Chondrocyte (in vitro differentiated cells): Measurements from ENCODE around the gene GNG7. TPM values are rescaled to one million over a fixed set of nuclear protein-coding genes. Genes with fewer than 3 reads are reported as not detected.
"Not testable (repeated sequence)": the region's sequence is repeated elsewhere in the genome, so short reads cannot be mapped to it uniquely, and the experiment has no call there.

Experiments
- DNase-seq: peaks from one replicate; pipeline ENCODE4 v3.0.0; 2021; ENCODE audit warnings: mixed read lengths, low spot score
- H3K27ac Mint-ChIP-seq: one replicate; pipeline ENCODE4 v1.8.0; 2021; ENCODE audit warnings: mild to moderate bottlenecking, moderate library complexity, mixed read lengths; ENCODE audit not compliant: unreplicated experiment
- H3K27me3 Mint-ChIP-seq: 2 replicates; pipeline ENCODE4 v1.8.0; 2021; ENCODE audit warnings: low read depth, mixed read lengths
- H3K36me3 Mint-ChIP-seq: 2 replicates; pipeline ENCODE4 v1.8.0; 2021; ENCODE audit warnings: low read depth, mixed read lengths
- H3K4me1 Mint-ChIP-seq: 2 replicates; pipeline ENCODE4 v1.8.0; 2021; ENCODE audit warnings: low read depth, mild to moderate bottlenecking, mixed read lengths
- H3K4me3 Mint-ChIP-seq: one replicate; pipeline ENCODE4 v1.8.0; 2021; ENCODE audit warnings: mild to moderate bottlenecking, moderate library complexity, mixed read lengths; ENCODE audit not compliant: unreplicated experiment
- H3K9me3 Mint-ChIP-seq: 2 replicates; pipeline ENCODE4 v1.8.0; 2021; ENCODE audit warnings: low read depth, mixed read lengths
- total RNA-seq: library from RNA; stranded (reverse); gene quantifications from 3 replicates; pipeline ENCODE4 v1.2.1, GENCODE V29; 2021
- TF ChIP-seq, protein P1 (sequence below): fragments of 200-600 bp; sonication (generic); IDR thresholded peaks from 2 replicates; pipeline ENCODE4 v1.5.0; 2021; ENCODE audit warnings: antibody characterized with exemption, mild to moderate bottlenecking, moderate library complexity

The GNG7 gene
- total RNA-seq, 1 donor from 2014 or later = 1.9 TPM

DNA sequence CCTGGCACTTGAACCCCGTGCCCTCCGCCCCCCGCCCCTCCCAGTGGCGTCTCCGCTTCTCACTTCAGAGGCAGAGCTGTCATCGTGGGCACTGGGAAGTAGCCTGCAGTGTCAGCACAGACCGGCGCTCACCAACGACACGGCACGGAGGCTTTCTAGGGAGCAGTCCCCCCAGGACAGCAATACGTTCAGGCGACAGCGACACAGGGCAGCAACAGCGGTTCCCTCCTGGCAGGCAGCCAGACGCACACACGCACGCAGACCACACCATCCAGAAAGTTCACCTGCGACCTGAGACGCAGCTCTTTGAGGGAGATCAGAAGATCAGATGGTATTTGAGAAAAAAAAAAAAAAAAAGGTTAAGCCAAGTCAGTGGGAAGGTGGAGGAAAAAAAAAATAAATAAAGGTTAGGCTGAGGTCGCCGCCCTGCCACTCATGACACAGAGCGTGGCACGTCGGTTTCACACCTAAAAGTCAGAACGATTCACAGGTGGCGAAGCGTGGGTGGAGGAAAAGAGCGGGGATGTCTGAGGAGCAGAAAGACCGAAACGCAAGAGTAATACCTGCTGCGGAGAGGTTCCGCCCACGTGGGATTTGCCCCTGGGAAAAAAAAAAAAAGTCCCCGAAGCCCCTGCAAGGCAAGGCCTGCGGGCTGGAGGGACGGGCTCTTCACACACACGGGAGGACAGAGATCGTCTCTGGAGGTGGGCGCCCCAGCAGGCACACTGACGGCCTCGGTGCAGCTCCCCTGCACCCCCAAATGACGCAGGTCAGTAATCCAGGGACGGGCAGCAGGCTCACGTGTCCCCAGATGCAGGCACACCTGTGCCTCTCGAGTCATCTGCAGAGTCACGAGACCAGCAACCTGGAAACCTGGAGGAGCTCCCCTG lies 94.5 kb downstream of the GNG7 start:
- no peaks in the 10 kb centered on the region for H3K27me3 Mint-ChIP-seq
- no peak overlapping the region for H3K27ac Mint-ChIP-seq
- peaks cover 1% of the 10 kb centered on the region for H3K36me3 Mint-ChIP-seq
- DNase-seq = peak; percentile 80
- H3K4me3 Mint-ChIP-seq = no peak overlapping the region
- H3K4me1 Mint-ChIP-seq = peaks cover 65% of the 10 kb centered on the region
- peaks cover 3% of the 10 kb centered on the region for H3K9me3 Mint-ChIP-seq
- TF ChIP-seq, protein P1, sequence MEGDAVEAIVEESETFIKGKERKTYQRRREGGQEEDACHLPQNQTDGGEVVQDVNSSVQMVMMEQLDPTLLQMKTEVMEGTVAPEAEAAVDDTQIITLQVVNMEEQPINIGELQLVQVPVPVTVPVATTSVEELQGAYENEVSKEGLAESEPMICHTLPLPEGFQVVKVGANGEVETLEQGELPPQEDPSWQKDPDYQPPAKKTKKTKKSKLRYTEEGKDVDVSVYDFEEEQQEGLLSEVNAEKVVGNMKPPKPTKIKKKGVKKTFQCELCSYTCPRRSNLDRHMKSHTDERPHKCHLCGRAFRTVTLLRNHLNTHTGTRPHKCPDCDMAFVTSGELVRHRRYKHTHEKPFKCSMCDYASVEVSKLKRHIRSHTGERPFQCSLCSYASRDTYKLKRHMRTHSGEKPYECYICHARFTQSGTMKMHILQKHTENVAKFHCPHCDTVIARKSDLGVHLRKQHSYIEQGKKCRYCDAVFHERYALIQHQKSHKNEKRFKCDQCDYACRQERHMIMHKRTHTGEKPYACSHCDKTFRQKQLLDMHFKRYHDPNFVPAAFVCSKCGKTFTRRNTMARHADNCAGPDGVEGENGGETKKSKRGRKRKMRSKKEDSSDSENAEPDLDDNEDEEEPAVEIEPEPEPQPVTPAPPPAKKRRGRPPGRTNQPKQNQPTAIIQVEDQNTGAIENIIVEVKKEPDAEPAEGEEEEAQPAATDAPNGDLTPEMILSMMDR = no peak

DNA sequence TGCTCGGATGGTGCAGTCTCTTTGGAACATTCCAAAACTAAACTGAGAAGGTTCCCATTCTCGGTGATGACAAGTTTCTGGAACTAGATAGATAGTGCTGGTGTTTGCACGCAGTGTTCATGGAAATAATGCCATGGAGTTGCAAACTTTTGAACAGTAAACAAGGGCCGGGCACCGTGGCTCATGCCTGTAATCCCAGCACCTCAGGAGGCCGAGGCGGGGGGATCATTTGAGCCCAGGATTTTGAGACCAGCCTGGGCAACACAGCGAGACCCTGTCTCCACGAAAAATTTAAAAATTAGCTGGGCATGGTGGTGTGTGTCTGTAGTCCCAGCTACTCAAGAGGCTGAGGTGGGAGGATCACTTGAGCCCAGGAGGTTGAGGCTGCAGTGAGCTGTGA lies 95.7 kb downstream of the GNG7 start:
- H3K27ac Mint-ChIP-seq = peak overlapping the region; percentile 63
- H3K4me1 Mint-ChIP-seq = peaks cover 68% of the 10 kb centered on the region
- H3K27me3 Mint-ChIP-seq, H3K36me3 Mint-ChIP-seq, H3K4me3 Mint-ChIP-seq, H3K9me3 Mint-ChIP-seq: not testable (repeated sequence)
- peak; percentile 32 for DNase-seq

DNA sequence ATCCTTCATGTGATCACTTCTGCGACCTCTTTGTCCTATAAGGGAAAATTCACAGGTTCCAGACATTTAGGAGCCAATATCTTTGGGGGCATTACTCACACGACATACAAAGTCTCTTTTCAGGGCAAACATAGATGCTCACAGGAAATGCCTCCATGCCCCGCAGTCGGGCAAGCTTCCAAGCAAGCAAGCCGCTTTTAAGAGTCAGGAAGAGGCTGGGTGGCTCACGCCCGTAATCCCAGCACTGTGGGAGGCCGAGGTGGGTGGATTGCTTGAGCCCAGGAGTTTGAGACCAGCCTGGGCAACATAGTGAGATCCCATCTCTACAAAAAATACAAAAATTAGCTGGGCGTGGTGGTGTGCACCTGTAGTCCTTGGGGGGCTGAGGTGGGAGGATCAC lies 96.6 kb downstream of the GNG7 start:
- peak overlapping the region; percentile 49 for H3K27ac Mint-ChIP-seq
- peaks cover 69% of the 10 kb centered on the region for H3K4me1 Mint-ChIP-seq
- DNase-seq = peak; percentile 42
- H3K27me3 Mint-ChIP-seq, H3K4me3 Mint-ChIP-seq, H3K36me3 Mint-ChIP-seq, H3K9me3 Mint-ChIP-seq: not testable (repeated sequence)

DNA sequence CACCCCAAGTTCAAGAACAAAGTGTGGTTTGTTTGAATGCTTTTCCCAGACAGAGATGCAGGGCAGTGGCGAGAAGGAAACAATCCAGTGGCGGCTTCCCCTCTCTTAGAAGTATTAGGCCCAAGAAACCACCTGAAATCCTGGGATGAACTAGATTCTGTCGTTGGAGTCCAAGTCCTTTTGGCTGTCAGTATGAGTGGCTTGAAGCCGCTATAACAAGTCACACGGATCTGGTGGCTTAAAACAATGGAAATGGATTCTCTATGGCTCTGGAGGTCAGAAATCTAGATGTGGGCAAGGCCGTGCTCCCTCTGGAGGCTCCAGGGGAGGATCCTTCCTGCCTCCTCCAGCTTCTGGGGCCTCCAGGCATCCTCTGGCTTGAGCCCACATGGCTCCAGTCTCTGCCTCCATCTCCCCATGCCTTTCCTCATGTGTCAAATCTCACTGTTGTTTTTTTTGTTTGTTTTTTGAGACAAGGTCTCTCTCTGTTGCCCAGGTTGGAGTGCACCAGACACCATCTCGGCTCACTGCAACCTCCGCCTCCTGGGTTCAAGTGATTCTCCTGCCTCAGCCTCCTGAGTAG lies 97.7 kb downstream of the GNG7 start:
- Mint-ChIP-seq H3K36me3 (peaks cover 1% of the 10 kb centered on the region), H3K4me3 (no peak overlapping the region), H3K27ac (peak overlapping the region; percentile 78), H3K27me3 (no peaks in the 10 kb centered on the region), H3K4me1 (peaks cover 66% of the 10 kb centered on the region), H3K9me3 (peaks cover 3% of the 10 kb centered on the region)
- TF ChIP-seq, protein P1 = no peak
- peak; percentile 12 for DNase-seq

DNA sequence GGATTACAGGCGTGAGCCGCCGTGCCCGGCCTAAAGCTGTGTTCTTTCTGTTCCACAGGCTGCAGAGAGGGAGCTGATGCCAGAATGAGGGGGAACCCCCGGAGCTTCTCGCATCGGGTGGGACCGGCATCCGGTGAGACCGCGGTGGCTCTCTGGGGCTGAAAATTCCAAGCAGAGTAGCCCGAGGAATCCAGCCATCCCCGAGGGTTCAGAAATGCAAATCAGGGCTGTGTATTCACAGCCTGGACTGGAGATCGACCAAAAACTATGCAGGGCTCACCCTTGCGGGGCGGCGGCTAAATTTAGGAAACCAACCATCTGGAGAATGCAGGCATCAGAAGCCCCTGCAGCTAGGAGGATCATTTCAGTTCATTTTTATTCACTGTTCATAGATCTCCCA lies 99.2 kb downstream of the GNG7 start:
- peak overlapping the region; percentile 69 for H3K4me3 Mint-ChIP-seq
- H3K9me3 Mint-ChIP-seq = peaks cover 3% of the 10 kb centered on the region
- peak; percentile 85 for DNase-seq
- peaks cover 1% of the 10 kb centered on the region for H3K36me3 Mint-ChIP-seq
- H3K27me3 Mint-ChIP-seq = no peaks in the 10 kb centered on the region
- H3K27ac Mint-ChIP-seq = peak overlapping the region; percentile 99
- TF ChIP-seq, protein P1 = no peak
- peaks cover 67% of the 10 kb centered on the region for H3K4me1 Mint-ChIP-seq

DNA sequence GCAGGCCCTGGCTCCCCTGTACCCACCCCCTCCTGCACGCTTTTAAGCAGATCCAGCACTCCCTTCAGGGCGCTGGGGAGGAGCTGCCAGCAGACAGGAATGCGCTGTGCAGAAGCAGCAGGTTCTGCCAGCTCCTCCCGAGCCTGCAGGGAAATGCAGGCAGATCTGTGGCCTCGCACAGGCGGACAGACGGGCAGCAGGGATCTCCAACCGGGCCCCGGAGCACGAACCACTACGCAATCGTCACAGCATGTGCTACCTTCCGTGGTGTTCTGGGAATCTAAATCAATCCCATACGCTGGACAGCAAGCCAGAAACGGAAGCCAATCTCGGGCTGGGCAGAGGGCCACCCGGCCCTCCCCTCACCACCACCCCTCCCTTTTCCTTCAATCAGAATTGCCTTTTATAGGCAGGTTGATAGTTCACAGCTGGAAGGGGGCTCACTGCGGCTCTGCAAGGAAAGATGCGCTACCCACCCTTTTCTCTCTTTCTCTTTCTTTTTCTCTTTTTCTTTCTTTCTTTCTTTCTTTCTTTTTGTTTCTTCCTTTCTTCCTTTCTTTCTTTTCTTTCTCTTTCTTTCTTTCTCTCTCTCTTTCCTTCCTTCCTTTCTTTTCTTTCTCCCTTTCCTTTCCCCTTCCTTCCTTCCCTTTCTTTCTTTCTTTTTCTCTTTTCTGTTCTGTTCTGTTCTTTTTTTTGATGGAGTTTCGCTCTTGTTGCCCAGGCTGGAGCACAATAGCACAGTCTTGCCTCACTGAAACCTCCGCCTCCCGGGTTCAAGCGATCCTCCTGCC lies 99.9 kb downstream of the GNG7 start:
- H3K27me3 Mint-ChIP-seq = no peaks in the 10 kb centered on the region
- peak overlapping the region; percentile 99 for H3K27ac Mint-ChIP-seq
- H3K9me3 Mint-ChIP-seq = peaks cover 3% of the 10 kb centered on the region
- H3K36me3 Mint-ChIP-seq = peaks cover 1% of the 10 kb centered on the region
- TF ChIP-seq, protein P1 = peak; percentile 38
- H3K4me1 Mint-ChIP-seq = peaks cover 61% of the 10 kb centered on the region
- peak overlapping the region; percentile 69 for H3K4me3 Mint-ChIP-seq
- DNase-seq = peak; percentile 97
